K562 (cell line): ENCODE results near the gene DDC. TPM values are rescaled to one million over a fixed set of nuclear protein-coding genes. Genes with fewer than 3 reads are reported as not detected.

Experiments used
- ADNP ChIP-seq: fragments of 200-800 bp; sonication (Bioruptor generic); IDR thresholded peaks from 2 replicates; pipeline ENCODE4 v1.6.1; 2016; ENCODE audit warnings: missing genetic modification characterization, missing compliant biosample characterization
- BCOR ChIP-seq: fragments of 450-650 bp; IDR thresholded peaks from 2 replicates; pipeline ENCODE4 v1.6.1; 2016
- CEBPZ ChIP-seq: fragments of 150-350 bp; IDR thresholded peaks from 2 replicates; pipeline ENCODE4 v1.6.1; 2014; ENCODE audit warnings: low read depth, mild to moderate bottlenecking, low read length, borderline replicate concordance
- GTF3C2 ChIP-seq: IDR thresholded peaks from 3 replicates; pipeline ENCODE4 v1.6.1; 2011; ENCODE audit warnings: borderline replicate concordance, mild to moderate bottlenecking, moderate library complexity; ENCODE audit not compliant: insufficient read length; ENCODE audit errors: extremely low read depth
- HCFC1 ChIP-seq: IDR thresholded peaks from 2 replicates; pipeline ENCODE4 v1.6.1; 2012; ENCODE audit warnings: low read depth, low read length, improper control_type of control experiment
- HDAC8 ChIP-seq: fragments of 450-650 bp; IDR thresholded peaks from 2 replicates; pipeline ENCODE4 v1.6.1; 2016; ENCODE audit warnings: mild to moderate bottlenecking, missing genetic modification characterization, moderate library complexity, missing compliant biosample characterization
- HINFP ChIP-seq: fragments of 450-650 bp; conservative IDR thresholded peaks from 2 replicates; pipeline ENCODE4 v1.6.1; 2016; ENCODE audit warnings: missing genetic modification characterization, low read depth, mild to moderate bottlenecking, control low read depth, missing compliant biosample characterization
- IFI16 ChIP-seq: fragments of 250-450 bp; sonication (Bioruptor Pico); IDR thresholded peaks from 2 replicates; pipeline ENCODE4 v2.1.2; 2022; ENCODE audit warnings: mild to moderate bottlenecking, inconsistent platforms
- KLF6 ChIP-seq: fragments of 250-450 bp; sonication (Bioruptor Pico); IDR thresholded peaks from 2 replicates; pipeline ENCODE4 v1.4.0; 2020; ENCODE audit warnings: mild to moderate bottlenecking, moderate library complexity, borderline replicate concordance
- PTBP1 ChIP-seq: fragments of 200-400 bp; formaldehyde crosslinking; IDR thresholded peaks from 2 replicates; pipeline ENCODE4 v1.6.1; 2017; ENCODE audit warnings: low read depth, low read length
- RBBP5 ChIP-seq: fragments of 200-600 bp; sonication (generic); IDR thresholded peaks from 2 replicates; pipeline ENCODE4 v1.6.1; 2012; ENCODE audit warnings: borderline replicate concordance, mild to moderate bottlenecking, low read length, control low read depth, inconsistent platforms; ENCODE audit not compliant: insufficient read depth, poor library complexity, severe bottlenecking
- SAFB ChIP-seq: fragments of 200-400 bp; formaldehyde crosslinking; IDR thresholded peaks from 2 replicates; pipeline ENCODE4 v1.6.1; 2017; ENCODE audit warnings: low read depth, low read length, borderline replicate concordance
- SIX5 ChIP-seq, 2 experiments: IDR thresholded peaks; 2 replicates each; pipeline ENCODE4 v1.6.1; 2011; ENCODE audit warnings: low read length in 2 of 2, borderline replicate concordance in 1 of 2, low read depth in 1 of 2, mild to moderate bottlenecking in 1 of 2, moderate library complexity in 1 of 2; ENCODE audit not compliant: insufficient read depth in 1 of 2
- SRSF9 ChIP-seq: fragments of 200-400 bp; formaldehyde crosslinking; IDR thresholded peaks from 2 replicates; pipeline ENCODE4 v1.6.1; 2017; ENCODE audit warnings: low read depth, low read length, borderline replicate concordance
- TEAD1 ChIP-seq, 2 experiments: fragments of 450-650 bp in 1 of 2; sonication (generic) in 1 of 2; formaldehyde crosslinking; IDR thresholded peaks; 2 replicates each; pipeline versions ENCODE4 v1.4.0 to v1.8.0; 2020 to 2022; ENCODE audit warnings: mild to moderate bottlenecking in 2 of 2, missing genetic modification reagents in 1 of 2
- TOE1 ChIP-seq, 2 experiments: fragments of 450-650 bp in 1 of 2; sonication (generic) in 1 of 2; formaldehyde crosslinking in 1 of 2; IDR thresholded peaks; 2 replicates each; pipeline versions ENCODE4 v1.7.1 to v1.8.0; 2016 to 2022; ENCODE audit warnings: borderline replicate concordance in 2 of 2, mild to moderate bottlenecking in 2 of 2, antibody characterized with exemption in 1 of 2, inconsistent platforms in 1 of 2, low read depth in 1 of 2, missing genetic modification reagents in 1 of 2, moderate library complexity in 1 of 2
- ZNF121 ChIP-seq: sonication (generic); formaldehyde crosslinking; conservative IDR thresholded peaks from 2 replicates; pipeline ENCODE4 v1.8.0; 2022; ENCODE audit warnings: missing genetic modification reagents
- ZNF668 ChIP-seq: fragments of 250-450 bp; sonication (Bioruptor Pico); IDR thresholded peaks from 2 replicates; pipeline ENCODE4 v1.8.0; 2022; ENCODE audit warnings: mild to moderate bottlenecking, inconsistent platforms
- ZNF77 ChIP-seq: fragments of 250-450 bp; sonication (Bioruptor Pico); IDR thresholded peaks from 2 replicates; pipeline ENCODE4 v1.5.0; 2020
- ZSCAN32 ChIP-seq: fragments of 450-650 bp; formaldehyde crosslinking; IDR thresholded peaks from 2 replicates; pipeline ENCODE4 v1.4.0; 2020; ENCODE audit warnings: mild to moderate bottlenecking, moderate library complexity
- polyA plus RNA-seq, 8 experiments: library from polyadenylated mRNA; depleted of rRNA in 4 of 8; stranded (reverse) in 5 of 8; unstranded in 3 of 8; fragments of >200 nt; fragmentation: Nextera tagmentation in 2 of 8; fragmentation: Illumina TruSeq in 1 of 8; extraction: Ambion mirVana in 2 of 8; extraction: Trizol in 1 of 8; gene quantifications; 2 replicates each; pipeline versions ENCODE4 v1.2.1 to v1.2.3, GENCODE V29; 2011 to 2014; ENCODE audit warnings: inconsistent platforms in 1 of 8, missing spikeins in 1 of 8
- total RNA-seq, 7 experiments: library from RNA; depleted of rRNA in 6 of 7; stranded (reverse); fragments of >200 nt in 6 of 7; fragmentation: Illumina TruSeq in 2 of 7; extraction: Trizol in 2 of 7; gene quantifications; 2 replicates each; pipeline versions ENCODE4 v1.2.1 to v1.2.3, GENCODE V29; 2011 to 2021; ENCODE audit warnings: low replicate concordance in 1 of 7

DDC gene
- total and polyA plus RNA-seq, 9 of the 15 experiments (the other 6 are each of a cell fraction or from before 2014, with no cell fraction given), result not detected

GRCh38 chr7:50534690-50535290 lies 30.4 kb downstream of the DDC start (continued):
- no peak for TF ChIP-seq GTF3C2
- no peak for TF ChIP-seq ADNP (tag)
- TF ChIP-seq TEAD1 (CRISPR knock-in tag; IDR thresholded peaks at IDR 0.05), result peak; percentile 67 to 90
- no peak for TF ChIP-seq CEBPZ
- TF ChIP-seq RBBP5, result peak; percentile 46
- no peak; the same call in 1 of the 2 replicates for TF ChIP-seq HCFC1
- no peak for TF ChIP-seq IFI16 (CRISPR knock-in tag)
- TF ChIP-seq ZSCAN32 (CRISPR knock-in tag), result no peak
- TF ChIP-seq TOE1 (IDR thresholded peaks at IDR 0.05; ENCODE audit: borderline replicate concordance), result no peak; the same call in 1 of the 2 replicates
- no peak for TF ChIP-seq TOE1 (CRISPR knock-in tag; IDR thresholded peaks at IDR 0.05; ENCODE audit: borderline replicate concordance, low read depth)
- no peak for TF ChIP-seq KLF6 (CRISPR knock-in tag)
- no peak for TF ChIP-seq ZNF121 (CRISPR knock-in tag)
- TF ChIP-seq ZNF77 (CRISPR knock-in tag), result no peak
- TF ChIP-seq HINFP (tag), result no peak; the same call in 1 of the 2 replicates
- TF ChIP-seq BCOR, result peak; percentile 46; the same call in 1 of the 2 replicates
- no peak for TF ChIP-seq SIX5 (IDR thresholded peaks at IDR 0.05; ENCODE audit: borderline replicate concordance in 1 of 2, insufficient read depth in 1 of 2, low read depth in 1 of 2, low read length in 2 of 2)
- no peak for TF ChIP-seq HDAC8 (tag)
- no peak for TF ChIP-seq SAFB
- no peak for TF ChIP-seq SRSF9
- TF ChIP-seq PTBP1, result no peak
- no peak for TF ChIP-seq ZNF668 (CRISPR knock-in tag)
